HG02571 (cell line): ENCODE data around the gene IL21.
"Not testable (repeated sequence)": the region's sequence is repeated elsewhere in the genome, so short reads cannot be mapped to it uniquely, and the experiment has no call there.

ENCODE experiments used
- ATAC-seq: cut with Tn5 transposase; IDR thresholded peaks from one replicate; pipeline ENCODE4 v1.9.1; 2021; ENCODE audit warnings: mild to moderate bottlenecking, moderate library complexity; ENCODE audit not compliant: unreplicated experiment

The IL21 gene

GRCh38 chr4:122621016-122621507 is at the start of gene IL21:
TSS of gene IL21 (minus strand) at chr4:122621066. CDS start at chr4:122621011, 55 bp downstream.
- ATAC-seq = no peak

- ATAC-seq = no peak
Measured at GRCh38 chr4:122669911-122670738, 49.3 kb upstream of the IL21 start.

- ATAC-seq = no peak
Measured at GRCh38 chr4:122668241-122668640, 47.4 kb upstream of the IL21 start.

GRCh38 chr4:122666527-122667245 is 45.8 kb upstream of the IL21 start:
- no peak for ATAC-seq

GRCh38 chr4:122665161-122665929 is 44.5 kb upstream of the IL21 start:
- ATAC-seq = no peak

- ATAC-seq = no peak
Measured at GRCh38 chr4:122663814-122664610, 43.1 kb upstream of the IL21 start.

- ATAC-seq = no peak
Measured at GRCh38 chr4:122663291-122663690, 42.4 kb upstream of the IL21 start.

GRCh38 chr4:122662701-122663100 is 41.8 kb upstream of the IL21 start:
- no peak for ATAC-seq

- ATAC-seq = no peak
Measured at GRCh38 chr4:122661176-122662160, 40.6 kb upstream of the IL21 start.

- ATAC-seq = peak; percentile 82
Measured at GRCh38 chr4:122658818-122659295, 38.0 kb upstream of the IL21 start.

- ATAC-seq = no peak
Measured at GRCh38 chr4:122658377-122658776, 37.5 kb upstream of the IL21 start.

- ATAC-seq = no peak
Measured at GRCh38 chr4:122657553-122657952, 36.7 kb upstream of the IL21 start.

- not testable (repeated sequence) for ATAC-seq
Measured at GRCh38 chr4:122656583-122656982, 35.7 kb upstream of the IL21 start.

GRCh38 chr4:122652379-122652778 is 31.5 kb upstream of the IL21 start:
- ATAC-seq = no peak

- no peak for ATAC-seq
Measured at GRCh38 chr4:122650148-122650547, 29.3 kb upstream of the IL21 start.

GRCh38 chr4:122647656-122648055 is 26.8 kb upstream of the IL21 start:
- no peak for ATAC-seq

GRCh38 chr4:122643257-122643656 is 22.4 kb upstream of the IL21 start:
- no peak for ATAC-seq

GRCh38 chr4:122639181-122639580 is 18.3 kb upstream of the IL21 start:
- ATAC-seq = no peak

- ATAC-seq = no peak
Measured at GRCh38 chr4:122636697-122637096, 15.8 kb upstream of the IL21 start.
